NK-92 (cell line): ENCODE results near the gene NINL.

Source experiments
- DNase-seq: peaks from one replicate; lab custom pipeline; 2025; ENCODE audit not compliant: unreplicated experiment; lab: John Stamatoyannopoulos, UW

Gene NINL

GRCh38 chr20:25466846-25467245 is 118.5 kb downstream of the NINL start:
- no peak for DNase-seq

GRCh38 chr20:25465243-25466135 is 119.8 kb downstream of the NINL start:
- DNase-seq: no peak

- DNase-seq: no peak
Measured at GRCh38 chr20:25464501-25465242, 120.7 kb downstream of the NINL start.

GRCh38 chr20:25461786-25462545 is 123.4 kb downstream of the NINL start:
- no peak for DNase-seq

- no peak for DNase-seq
Measured at GRCh38 chr20:25461281-25461650, 124.1 kb downstream of the NINL start.

- no peak for DNase-seq
Measured at GRCh38 chr20:25460566-25461280, 124.6 kb downstream of the NINL start.

GRCh38 chr20:25459916-25460535 is 125.3 kb downstream of the NINL start:
- DNase-seq: no peak

- DNase-seq: no peak
Measured at GRCh38 chr20:25459111-25459830, 126.1 kb downstream of the NINL start.

- no peak for DNase-seq
Measured at GRCh38 chr20:25457886-25458680, 127.2 kb downstream of the NINL start.

- DNase-seq: no peak
Measured at GRCh38 chr20:25454153-25454900, 131.0 kb downstream of the NINL start.

- DNase-seq: no peak
Measured at GRCh38 chr20:25453035-25453810, 132.1 kb downstream of the NINL start.

GRCh38 chr20:25452333-25452732 is 133.0 kb downstream of the NINL start:
- DNase-seq: no peak

- no peak for DNase-seq
Measured at GRCh38 chr20:25447671-25448070, 137.7 kb downstream of the NINL start.

GRCh38 chr20:25444556-25444955 is 140.8 kb downstream of the NINL start:
- no peak for DNase-seq

GRCh38 chr20:25439328-25439727 is 146.0 kb downstream of the NINL start:
- no peak for DNase-seq

GRCh38 chr20:25437153-25437581 is 148.2 kb downstream of the NINL start:
- no peak for DNase-seq

- DNase-seq: no peak
Measured at GRCh38 chr20:25424536-25424935, 160.8 kb downstream of the NINL start.
